Measurements from ENCODE around the gene LAMB4.

LAMB4 gene

GRCh38 chr7:108104324-108104723 lies 25.8 kb downstream of the LAMB4 start:
- no peak for DNase-seq

DNA sequence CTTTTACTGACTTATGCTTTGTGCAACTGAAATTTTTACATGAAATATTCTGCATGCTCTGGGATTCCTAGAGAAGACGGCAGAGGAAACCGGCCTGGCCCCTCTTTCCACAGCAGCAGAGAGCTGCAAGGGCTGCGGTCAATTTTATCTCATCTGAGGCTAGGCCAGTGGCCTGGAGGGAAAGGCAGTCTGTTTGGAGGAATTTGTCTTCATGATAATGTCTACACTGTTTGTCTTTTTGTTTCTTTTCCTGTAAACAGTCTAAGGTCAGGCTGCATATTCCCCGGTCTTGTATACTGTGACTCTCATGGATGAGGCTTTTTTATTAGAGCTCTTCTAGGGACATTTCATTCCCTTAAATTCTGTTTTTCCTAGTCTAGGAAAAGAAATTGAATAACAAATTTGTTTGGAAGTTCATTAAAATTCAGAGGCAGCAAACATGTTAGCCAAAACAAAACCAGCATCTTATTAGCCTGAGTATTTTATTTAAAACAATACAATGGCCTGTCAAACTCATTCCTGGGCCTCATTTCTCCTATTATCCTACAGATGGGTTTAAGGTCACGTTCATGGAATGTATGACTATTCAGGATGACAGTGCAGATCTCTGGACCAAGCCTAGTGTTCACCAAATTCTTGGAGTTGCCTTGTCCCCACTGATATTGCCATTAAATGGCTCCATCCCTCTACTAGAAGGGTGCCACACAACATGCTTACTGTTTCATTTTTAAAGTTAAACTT lies 26.4 kb downstream of the LAMB4 start:
- no peak for DNase-seq

DNA sequence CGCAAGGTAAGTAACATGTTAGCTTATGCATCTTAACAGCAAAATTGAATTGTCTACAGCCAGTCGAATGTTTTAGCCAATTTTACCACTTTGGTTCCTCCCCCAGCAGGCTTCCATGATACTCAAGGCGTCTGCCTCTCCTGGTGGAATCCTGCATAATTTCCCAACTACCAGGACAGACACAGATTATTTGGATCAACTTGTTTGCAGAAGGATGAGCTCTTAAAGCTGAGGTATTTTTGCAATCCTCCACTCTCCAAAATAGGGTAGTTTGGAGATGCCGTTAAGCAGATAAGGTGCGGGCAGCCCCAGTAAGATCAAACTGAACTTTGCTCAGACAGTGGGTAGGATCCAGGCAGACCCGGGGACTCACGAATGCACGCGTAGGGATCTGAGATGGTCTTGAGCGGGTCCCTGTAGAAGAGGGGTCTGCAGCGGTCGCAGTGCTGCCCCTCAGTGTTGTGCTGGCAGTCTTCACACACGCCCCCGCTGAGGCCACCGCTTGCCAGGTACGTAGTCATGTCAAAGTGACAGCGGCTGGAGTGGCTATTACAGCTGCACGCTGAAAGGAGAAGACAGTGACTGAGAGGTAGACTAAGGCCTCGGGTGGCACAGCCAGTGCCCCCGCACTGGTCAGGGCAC lies 27.4 kb downstream of the LAMB4 start:
- no peak for DNase-seq

GRCh38 chr7:108101759-108102158 lies 28.4 kb downstream of the LAMB4 start:
- no peak for DNase-seq

- no peak for DNase-seq
Observed at GRCh38 chr7:108099713-108100112, 30.4 kb downstream of the LAMB4 start.

- no peak for DNase-seq
Observed at GRCh38 chr7:108097703-108098102, 32.5 kb downstream of the LAMB4 start.

DNA sequence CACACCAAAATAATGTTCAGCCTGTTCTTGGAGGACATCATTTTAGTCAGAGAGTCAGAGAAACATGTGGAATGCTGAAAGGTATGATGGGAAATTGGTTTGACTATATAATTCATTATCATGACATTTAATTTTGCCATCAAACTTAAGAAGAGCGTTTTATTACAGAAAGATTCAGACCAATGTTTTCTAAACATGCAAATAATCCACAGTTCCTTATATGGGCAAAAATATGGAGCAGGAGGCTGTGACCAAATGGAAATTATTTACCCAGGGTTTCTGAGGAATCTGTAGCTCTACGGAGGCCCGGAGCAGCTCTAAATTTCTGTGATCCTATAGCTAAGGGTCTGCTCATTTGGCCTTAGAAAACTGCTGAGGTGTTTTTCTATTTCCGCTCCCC lies 33.2 kb downstream of the LAMB4 start:
- no peak for DNase-seq

- no peak for DNase-seq
Observed at GRCh38 chr7:108094933-108095710, 35.0 kb downstream of the LAMB4 start.

DNA sequence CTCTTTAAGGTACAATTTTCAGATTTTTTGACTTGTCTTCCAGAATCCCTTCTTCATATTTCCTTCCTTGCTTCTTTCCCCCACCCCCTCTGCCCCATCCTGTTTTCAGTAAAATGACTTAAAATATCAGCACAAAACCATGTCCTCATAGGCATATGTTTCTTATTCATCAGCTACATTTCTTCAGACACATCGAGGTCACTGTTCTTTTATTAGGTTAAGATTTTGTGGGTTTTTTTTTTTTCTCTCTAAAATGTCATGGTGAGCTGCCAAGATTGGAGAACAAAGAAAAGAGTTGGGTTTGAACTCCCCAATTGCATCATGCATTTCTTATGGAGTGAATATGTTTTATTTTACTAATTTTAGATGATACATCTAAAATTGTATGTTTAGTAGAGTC lies 35.8 kb downstream of the LAMB4 start:
- DNase-seq, result no peak

DNA sequence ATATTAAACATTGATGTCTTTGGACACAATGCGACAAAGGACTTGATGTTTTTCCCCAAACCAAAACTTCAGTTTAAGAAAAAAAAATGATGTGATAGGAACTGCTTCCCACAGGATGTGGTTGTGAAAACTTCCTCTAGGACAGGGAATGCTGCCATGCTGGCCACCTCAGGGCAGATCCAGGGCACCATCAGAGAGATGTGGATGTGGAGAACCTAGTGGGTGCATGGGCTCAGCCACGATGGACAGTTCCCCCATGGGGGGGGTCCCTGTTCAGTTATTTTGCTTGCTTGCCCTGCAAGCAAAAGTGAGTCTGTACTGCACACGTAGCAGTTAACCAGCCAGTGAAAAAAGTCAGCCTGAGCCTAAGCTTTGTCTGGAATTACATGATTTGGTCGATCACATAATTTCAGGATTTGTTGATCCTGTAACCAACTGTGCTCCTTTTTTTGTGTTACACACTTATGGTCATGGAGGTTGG lies 36.3 kb downstream of the LAMB4 start:
- no peak for DNase-seq

DNA sequence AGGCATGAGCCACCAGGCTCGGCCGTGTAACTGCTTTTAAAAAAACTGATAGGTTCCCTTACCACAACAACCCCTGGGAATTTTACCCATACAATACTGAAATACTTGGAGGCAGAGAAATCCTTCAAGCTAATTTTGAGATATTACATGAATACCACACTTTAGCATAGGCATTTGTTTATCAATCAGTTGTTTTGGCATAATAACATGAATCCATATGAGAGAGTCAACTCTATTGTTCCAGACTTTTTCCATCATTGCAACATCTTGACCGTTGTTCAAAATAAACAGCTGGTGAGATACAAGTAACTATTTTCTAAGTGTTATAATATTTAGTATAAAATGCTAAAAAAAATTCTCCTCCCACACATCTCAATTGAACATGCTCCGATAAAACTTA lies 36.8 kb downstream of the LAMB4 start:
- DNase-seq, result no peak

GRCh38 chr7:108091461-108091831 lies 38.7 kb downstream of the LAMB4 start:
- DNase-seq, result no peak

DNA sequence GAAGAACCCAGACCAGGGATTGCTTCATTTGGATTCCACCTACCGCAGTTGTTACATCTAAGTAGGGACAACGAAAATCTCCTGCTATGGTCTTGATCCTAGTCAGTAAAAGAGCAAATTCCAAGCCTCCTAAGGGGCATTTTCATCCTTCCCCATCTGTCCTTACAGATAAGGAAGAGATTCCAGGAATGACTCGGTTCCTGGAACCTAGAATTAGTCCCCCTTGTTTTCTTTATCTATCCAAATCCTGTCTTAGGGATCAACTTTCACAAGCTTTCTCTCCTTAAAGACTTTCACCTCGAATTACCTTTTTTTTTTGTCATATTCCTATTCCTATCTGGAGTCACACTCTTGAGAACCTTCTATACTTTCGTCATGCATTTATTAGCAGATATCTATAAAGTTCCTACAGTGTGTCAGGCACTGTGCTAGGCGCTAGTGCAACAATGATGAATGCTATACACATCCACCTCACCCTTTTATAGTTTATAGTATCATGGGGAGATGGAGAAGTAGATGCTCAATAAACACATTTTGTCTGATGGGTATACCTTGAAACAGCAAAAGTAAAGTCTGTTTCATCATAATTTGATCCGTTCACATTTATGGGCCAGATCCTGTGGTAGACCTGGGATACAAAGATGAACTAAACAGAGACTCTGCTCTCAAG lies 39.2 kb downstream of the LAMB4 start:
- DNase-seq, result no peak

- no peak for DNase-seq
Observed at GRCh38 chr7:108089381-108089780, 40.8 kb downstream of the LAMB4 start.

- no peak for DNase-seq
Observed at GRCh38 chr7:108088729-108089128, 41.4 kb downstream of the LAMB4 start.

GRCh38 chr7:108087778-108088177 lies 42.4 kb downstream of the LAMB4 start:
- no peak for DNase-seq

- DNase-seq, result no peak
Observed at GRCh38 chr7:108086962-108087361, 43.2 kb downstream of the LAMB4 start.

- no peak for DNase-seq
Observed at GRCh38 chr7:108086546-108086945, 43.6 kb downstream of the LAMB4 start.

DNA sequence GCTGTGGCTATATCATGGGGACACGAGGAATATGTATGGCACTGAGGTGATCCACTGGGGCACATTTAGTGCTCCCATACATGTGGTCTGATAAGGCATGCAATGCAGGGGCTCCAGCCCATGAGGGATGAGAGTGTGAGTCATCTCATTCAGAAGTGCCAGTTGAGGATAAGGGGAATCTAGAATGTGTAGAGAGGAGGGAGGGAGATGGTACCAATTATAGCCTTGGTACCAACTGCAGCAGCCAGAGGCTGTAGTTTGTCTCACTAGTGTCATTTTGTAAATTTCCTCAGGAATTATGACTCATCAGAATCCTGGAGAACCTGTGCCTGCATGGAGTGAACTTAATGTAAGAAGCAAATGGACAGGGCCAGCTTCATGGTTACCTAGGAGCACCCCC lies 46.2 kb downstream of the LAMB4 start:
- DNase-seq, result no peak

DNA sequence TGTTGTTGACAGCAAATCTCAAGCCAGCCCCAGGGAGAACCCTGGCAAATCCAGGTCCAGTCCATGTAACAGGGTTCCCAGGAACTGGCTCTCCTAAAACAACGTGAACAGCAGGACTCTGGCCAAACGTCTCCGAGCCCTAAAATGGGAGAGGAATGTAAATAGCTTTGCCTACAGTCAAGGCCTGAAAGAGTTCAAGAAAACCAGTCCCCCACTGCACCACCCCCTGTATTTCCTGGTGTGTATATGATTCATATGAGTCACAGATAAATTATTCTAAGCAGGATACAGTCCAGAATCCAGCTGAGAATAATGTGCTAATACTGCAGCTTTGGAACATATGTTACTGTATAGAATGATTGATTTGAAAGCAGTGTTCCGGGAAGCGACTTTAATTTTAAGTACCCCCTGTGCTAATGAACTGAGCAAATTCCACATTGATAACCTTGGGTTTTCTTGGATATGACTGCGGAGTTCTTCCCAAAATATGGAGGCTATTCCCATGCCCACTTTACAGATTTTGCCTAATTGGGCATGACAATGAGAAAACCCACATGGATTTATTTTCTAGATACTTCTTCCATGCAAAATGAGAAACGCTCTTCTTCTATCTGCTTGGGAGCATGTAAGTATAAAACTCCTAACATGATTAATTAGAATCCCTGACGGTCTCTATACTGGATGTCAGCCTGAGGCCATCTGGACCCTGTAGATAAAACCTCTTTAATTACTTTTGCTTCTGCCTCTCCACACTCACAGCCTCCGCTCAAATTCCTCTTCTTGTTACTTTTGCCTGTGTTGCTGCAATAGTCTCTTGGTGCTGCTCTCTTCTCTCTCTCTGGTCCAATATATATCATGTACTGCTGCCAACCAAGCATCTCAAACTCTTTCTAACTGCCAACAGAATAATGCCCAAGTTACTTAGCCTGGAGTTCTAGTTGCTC lies 50.2 kb downstream of the LAMB4 start:
- DNase-seq, result peak; percentile 82

DNA sequence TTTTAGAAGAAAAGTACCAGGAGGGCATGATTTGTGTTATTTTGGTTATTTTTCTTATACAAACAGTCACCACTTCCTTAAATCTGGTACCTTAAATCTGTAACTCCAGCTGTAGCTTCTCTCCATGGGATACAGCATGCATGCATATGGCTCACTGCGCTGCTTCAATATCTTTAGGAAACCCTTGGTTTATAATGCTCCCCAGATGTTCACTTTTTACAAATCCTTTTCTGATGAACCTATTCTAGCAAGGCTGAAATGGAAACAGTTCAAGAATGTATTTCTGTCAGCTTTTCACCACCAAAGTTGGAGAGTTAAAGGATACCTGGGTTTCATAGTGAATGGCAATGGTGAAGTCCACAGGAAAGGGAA lies 50.9 kb downstream of the LAMB4 start:
- no peak for DNase-seq

DNA sequence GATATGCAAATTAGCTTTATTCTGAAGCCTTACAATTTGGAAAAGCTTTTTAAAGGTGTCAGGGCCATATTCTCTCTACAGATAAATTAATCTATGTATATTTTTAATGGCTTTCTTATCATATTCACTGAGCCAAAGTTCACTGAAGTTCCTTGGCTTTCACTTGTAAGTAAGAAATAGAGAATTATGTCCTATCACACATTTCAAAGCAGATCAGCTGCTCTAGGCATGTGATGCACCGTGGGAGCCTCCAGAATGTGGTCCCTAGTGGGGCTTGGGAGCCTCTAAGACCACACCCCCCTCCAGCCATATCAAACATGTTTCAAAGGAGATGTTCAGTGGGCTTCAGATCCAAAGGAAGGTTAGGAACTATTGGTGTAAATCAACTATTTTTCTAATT lies 51.5 kb downstream of the LAMB4 start:
- no peak for DNase-seq

Data from right hindlimb (tissue), 1 donor.